Endothelial cell of umbilical vein (primary cell): ENCODE measurements around the gene TEX35. TPM values are rescaled to one million over a fixed set of nuclear protein-coding genes. Genes with fewer than 3 reads are reported as not detected.
A peak's percentile ranks its signal among the peaks of the same experiment; 100 is the strongest.

Experiments used
- BruUV-seq: library from RNA; stranded (reverse); fragments of 400-500 nt; replicated peaks from 2 replicates; lab custom pipeline; 2021; lab: Mats Ljungman, UMichigan
- CTCF ChIA-PET: fragments of 300-600, 350-600 bp; sonication (Branson Sonifier 250); formaldehyde crosslinking; loops from one replicate; lab custom pipeline; 2021; ENCODE audit warnings: antibody characterized with exemption, inconsistent platforms; lab: Charles Lee
- POLR2A ChIA-PET: fragments of 300-600, 350-600 bp; sonication (Branson Sonifier 250); formaldehyde crosslinking; loops from one replicate; lab custom pipeline; 2021; ENCODE audit warnings: antibody characterized with exemption, inconsistent platforms; lab: Charles Lee
- DNase-seq: peaks from one replicate; pipeline ENCODE4 v3.0.0-alpha.2; 2011; ENCODE audit warnings: low read depth, low spot score
- FAIRE-seq: peaks from 2 replicates; lab custom pipeline; 2011; peaks lifted over from hg19 to GRCh38; lab: Jason Lieb, UNC
- H2AFZ ChIP-seq: 2 replicates; pipeline ENCODE4 v1.6.0; 2012; ENCODE audit warnings: low read depth, low read length, control low read depth, inconsistent platforms
- H3K27ac ChIP-seq: 2 replicates; pipeline ENCODE4 v1.5.1; 2011; ENCODE audit warnings: low read depth, mild to moderate bottlenecking, control low read depth, low read length, moderate library complexity; ENCODE audit not compliant: insufficient read depth
- H3K27me3 ChIP-seq, 2 experiments: 2 replicates each; pipeline versions ENCODE4 v1.6.0 to v1.6.1; 2011; ENCODE audit warnings: low read length in 2 of 2, mixed read lengths in 1 of 2; ENCODE audit not compliant: control insufficient read depth in 2 of 2, insufficient read depth in 2 of 2
- H3K36me3 ChIP-seq, 2 experiments: 2 replicates in 1 of 2; 3 replicates in 1 of 2; pipeline ENCODE4 v1.5.1; 2011; ENCODE audit warnings: low read length in 2 of 2, mild to moderate bottlenecking in 1 of 2, moderate library complexity in 1 of 2; ENCODE audit not compliant: control insufficient read depth in 2 of 2, insufficient read depth in 2 of 2; ENCODE audit errors: extremely low read depth in 1 of 2
- H3K4me1 ChIP-seq: 3 replicates; pipeline ENCODE4 v1.5.1; 2011; ENCODE audit warnings: mild to moderate bottlenecking, low read length; ENCODE audit not compliant: control insufficient read depth, insufficient read depth; ENCODE audit errors: extremely low read depth
- H3K4me2 ChIP-seq: 2 replicates; pipeline ENCODE4 v1.6.1; 2011; ENCODE audit warnings: low read length, control low read depth, mixed read lengths; ENCODE audit not compliant: insufficient read depth
- H3K4me3 ChIP-seq, 3 experiments: fragments of 200-600 bp in 1 of 3; sonication (generic), shearing (Covaris generic) in 1 of 3; replicated peaks in 1 of 3; 2 replicates each; pipeline ENCODE4 v1.5.1; 2011 to 2016; ENCODE audit warnings: control low read depth in 3 of 3, low read length in 3 of 3, mild to moderate bottlenecking in 2 of 3, inconsistent platforms in 1 of 3, low read depth in 1 of 3, moderate library complexity in 1 of 3; ENCODE audit not compliant: insufficient read depth in 1 of 3
- H3K79me2 ChIP-seq: 2 replicates; pipeline ENCODE4 v1.6.0; 2012; ENCODE audit warnings: low read length, inconsistent platforms; ENCODE audit not compliant: control insufficient read depth, insufficient read depth
- H3K9ac ChIP-seq: replicated peaks from 2 replicates; pipeline ENCODE3; 2011; ENCODE audit warnings: low read length, control low read depth; ENCODE audit not compliant: insufficient read depth; ENCODE audit errors: extremely low read depth
- H3K9me1 ChIP-seq: replicated peaks from 3 replicates; pipeline ENCODE4 v1.6.0; 2011; ENCODE audit warnings: mild to moderate bottlenecking, low read length; ENCODE audit not compliant: control insufficient read depth, insufficient read depth; ENCODE audit errors: extremely low read depth
- H3K9me3 ChIP-seq: replicated peaks from 2 replicates; pipeline ENCODE4 v1.5.1; 2012; ENCODE audit warnings: low read length, inconsistent platforms; ENCODE audit not compliant: control insufficient read depth, insufficient read depth
- H4K20me1 ChIP-seq: replicated peaks from 2 replicates; pipeline ENCODE3; 2011; ENCODE audit warnings: mild to moderate bottlenecking, low read length; ENCODE audit not compliant: control insufficient read depth, insufficient read depth; ENCODE audit errors: extremely low read depth
- EZH2 ChIP-seq: IDR thresholded peaks from 2 replicates; pipeline ENCODE4 v1.6.1; 2012; ENCODE audit warnings: borderline replicate concordance, low read depth, mild to moderate bottlenecking, moderate library complexity, low read length, inconsistent platforms; ENCODE audit not compliant: severe bottlenecking
- JUN ChIP-seq: IDR thresholded peaks from 2 replicates; pipeline ENCODE4 v1.6.1; 2011; ENCODE audit warnings: borderline replicate concordance, low read depth; ENCODE audit not compliant: insufficient read length, insufficient read depth
- POLR2A ChIP-seq: IDR thresholded peaks from 2 replicates; pipeline ENCODE4 v1.6.1; 2012; ENCODE audit warnings: low read depth, mild to moderate bottlenecking, control low read depth, low read length
- dilution Hi-C: fragments of 300-500 bp; cut with MboI; formaldehyde crosslinking; loops from one replicate; pipeline ENCODE4 v1.15.0; 2019; ENCODE audit warnings: low sequenced_read_pairs; ENCODE audit not compliant: extremely low pct_ligation_motif_present
- intact Hi-C: fragments of 100-400 bp; cut with micrococcal nuclease; formaldehyde crosslinking; loops from one replicate; pipeline ENCODE4 v1.10.0; 2022
- polyA plus RNA-seq, 4 experiments: library from polyadenylated mRNA; depleted of rRNA in 3 of 4; stranded (reverse) in 3 of 4; unstranded in 1 of 4; fragments of >200 nt; gene quantifications; 2 replicates each; pipeline versions ENCODE4 v1.2.1 to v1.2.3, GENCODE V29; 2011 to 2012; ENCODE audit warnings: missing spikeins in 1 of 4
- total RNA-seq: library from RNA; stranded (reverse); gene quantifications from 2 replicates; pipeline ENCODE4 v1.2.3, GENCODE V29; 2021
- TF ChIP-seq, protein P1 (sequence below): IDR thresholded peaks from 2 replicates; pipeline ENCODE4 v1.6.1; 2011; ENCODE audit not compliant: insufficient read depth, insufficient read length
- TF ChIP-seq, protein P2 (sequence below), 2 donors: IDR thresholded peaks; 1 replicate in 1 of 2; 2 replicates in 1 of 2; pipeline ENCODE4 v1.5.1; 2011; ENCODE audit warnings: low read length in 2 of 2, mild to moderate bottlenecking in 2 of 2, moderate library complexity in 2 of 2, control low read depth in 1 of 2, inconsistent platforms in 1 of 2, low read depth in 1 of 2; ENCODE audit not compliant: insufficient read depth in 1 of 2; ENCODE audit errors: extremely low read depth in 1 of 2

Gene TEX35
- total and polyA plus RNA-seq, 2 donors (not counting 3 experiments of a cell fraction or from before 2014, with no cell fraction given), result not detected

DNA sequence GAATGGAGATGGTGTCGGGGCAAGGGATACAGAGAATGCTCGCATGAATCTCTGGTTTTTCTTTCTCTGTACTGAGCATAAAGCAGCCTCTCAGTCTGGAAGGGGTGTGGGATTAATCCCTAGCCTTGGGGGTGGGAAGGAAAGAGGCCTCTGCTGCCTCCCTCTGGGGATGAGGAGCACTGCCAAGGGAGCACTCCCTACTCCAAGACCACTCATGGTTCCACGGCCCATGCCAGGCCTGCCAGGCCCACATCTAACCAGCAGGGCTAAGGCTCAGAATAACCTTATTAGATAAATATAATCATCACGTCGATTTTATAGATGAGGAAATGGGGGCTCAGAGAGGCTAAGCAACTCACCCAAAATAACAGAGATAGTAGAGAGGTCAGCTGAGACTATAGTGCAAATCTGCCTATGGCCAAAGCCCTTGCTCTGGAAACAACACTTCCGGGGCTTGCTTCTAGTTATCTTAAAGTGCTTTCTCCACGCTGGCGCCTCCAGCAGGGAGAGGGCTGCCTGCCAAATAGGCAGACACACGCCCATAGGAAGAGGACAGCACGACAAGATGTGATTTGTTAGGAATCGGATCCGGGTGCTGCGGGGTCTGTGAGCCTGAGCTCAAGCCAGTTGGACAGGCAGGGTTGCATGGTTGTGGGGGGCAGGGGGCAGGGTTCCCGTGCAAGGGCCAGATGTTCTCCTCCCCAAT is 522 bp downstream of the TEX35 start:
- dilution Hi-C loops (no loop called here), intact Hi-C loops (no loop called here)
- FAIRE-seq, result no peak
- Histone ChIP-seq H4K20me1 (no peaks in the 10 kb centered on the region), H3K4me2 (no peak overlapping the region), H3K27ac (no peak overlapping the region), H3K9ac (no peak overlapping the region), H3K79me2 (no peaks in the 10 kb centered on the region), H3K4me3 (no peak overlapping the region), H2AFZ (no peak overlapping the region), H3K4me1 (no peaks in the 10 kb centered on the region), H3K9me3 (no peaks in the 10 kb centered on the region), H3K36me3 (no peaks in the 10 kb centered on the region), H3K9me1 (no peaks in the 10 kb centered on the region), H3K27me3 (peaks cover 0 to 3% of the 10 kb centered on the region in 2 experiments)
- no peak for DNase-seq
- TF ChIP-seq, protein P1, sequence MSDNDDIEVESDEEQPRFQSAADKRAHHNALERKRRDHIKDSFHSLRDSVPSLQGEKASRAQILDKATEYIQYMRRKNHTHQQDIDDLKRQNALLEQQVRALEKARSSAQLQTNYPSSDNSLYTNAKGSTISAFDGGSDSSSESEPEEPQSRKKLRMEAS, result no peak
- no peak for TF ChIP-seq JUN
- no peak for TF ChIP-seq EZH2
- TF ChIP-seq, protein P2, sequence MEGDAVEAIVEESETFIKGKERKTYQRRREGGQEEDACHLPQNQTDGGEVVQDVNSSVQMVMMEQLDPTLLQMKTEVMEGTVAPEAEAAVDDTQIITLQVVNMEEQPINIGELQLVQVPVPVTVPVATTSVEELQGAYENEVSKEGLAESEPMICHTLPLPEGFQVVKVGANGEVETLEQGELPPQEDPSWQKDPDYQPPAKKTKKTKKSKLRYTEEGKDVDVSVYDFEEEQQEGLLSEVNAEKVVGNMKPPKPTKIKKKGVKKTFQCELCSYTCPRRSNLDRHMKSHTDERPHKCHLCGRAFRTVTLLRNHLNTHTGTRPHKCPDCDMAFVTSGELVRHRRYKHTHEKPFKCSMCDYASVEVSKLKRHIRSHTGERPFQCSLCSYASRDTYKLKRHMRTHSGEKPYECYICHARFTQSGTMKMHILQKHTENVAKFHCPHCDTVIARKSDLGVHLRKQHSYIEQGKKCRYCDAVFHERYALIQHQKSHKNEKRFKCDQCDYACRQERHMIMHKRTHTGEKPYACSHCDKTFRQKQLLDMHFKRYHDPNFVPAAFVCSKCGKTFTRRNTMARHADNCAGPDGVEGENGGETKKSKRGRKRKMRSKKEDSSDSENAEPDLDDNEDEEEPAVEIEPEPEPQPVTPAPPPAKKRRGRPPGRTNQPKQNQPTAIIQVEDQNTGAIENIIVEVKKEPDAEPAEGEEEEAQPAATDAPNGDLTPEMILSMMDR (IDR thresholded peaks at IDR 0.05; ENCODE audit: extremely low read depth in 1 of 2, insufficient read depth in 1 of 2, low read depth in 1 of 2, low read length in 2 of 2), result peak in 1 of 2 donors; percentile 10
- TF ChIP-seq POLR2A, result no peak
- BruUV-seq, result no TSS peak
- POLR2A ChIA-PET, result no interaction called here
- CTCF ChIA-PET, result interaction anchor here (1.4 kb wide), 1 partner anchor 203 kb away, joined by 9 read pairs; no protein-coding TSS in a partner anchor
